Ectodermal cell (in vitro differentiated cells): ENCODE data around the gene FOXJ3.

ENCODE experiments used
- H3K27ac ChIP-seq: 2 replicates; pipeline ENCODE4 v1.7.0; 2013; ENCODE audit warnings: mild to moderate bottlenecking, low read depth, low read length; ENCODE audit not compliant: insufficient read depth, poor library complexity, severe bottlenecking
- H3K27me3 ChIP-seq: 2 replicates; pipeline ENCODE4 v1.7.0; 2013; ENCODE audit warnings: mild to moderate bottlenecking, low read length; ENCODE audit not compliant: insufficient read depth, control insufficient read depth, poor library complexity, severe bottlenecking
- H3K36me3 ChIP-seq: one replicate; pipeline ENCODE4 v1.7.0; 2013; ENCODE audit warnings: low read length; ENCODE audit not compliant: control insufficient read depth, insufficient read depth
- H3K4me1 ChIP-seq: one replicate; pipeline ENCODE4 v1.7.0; 2013; ENCODE audit warnings: low read length; ENCODE audit not compliant: control insufficient read depth, insufficient read depth
- H3K4me3 ChIP-seq: 2 replicates; pipeline ENCODE4 v1.7.0; 2013; ENCODE audit warnings: low read depth, low read length, control low read depth; ENCODE audit not compliant: insufficient read depth
- H3K9me3 ChIP-seq: 2 replicates; pipeline ENCODE4 v1.7.0; 2013; ENCODE audit warnings: mild to moderate bottlenecking, low read length, moderate library complexity; ENCODE audit not compliant: control insufficient read depth
- WGBS, 2 experiments: methylation state at CpG; one replicate each; pipeline ENCODE4 v1.1.7; 2013; ENCODE audit warnings: missing lambda C conversion rate in 2 of 2; 5-methylcytosine and 5-hydroxymethylcytosine counted together

FOXJ3 gene

DNA sequence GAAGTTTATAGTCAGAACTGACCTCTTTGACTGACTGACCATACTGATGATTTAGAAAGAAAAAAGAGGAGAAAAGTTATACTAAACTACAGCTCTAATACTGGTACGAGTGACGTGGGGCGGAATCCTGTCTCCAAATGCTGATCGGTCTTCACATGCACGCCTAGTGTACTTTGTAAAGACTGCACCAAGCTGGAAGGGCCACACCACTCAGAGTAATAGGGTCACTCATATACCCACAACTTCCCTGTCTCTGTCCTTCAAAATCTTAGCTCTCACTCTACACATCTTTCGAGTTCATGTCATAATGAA lies 151.1 kb downstream of the FOXJ3 start:
- Histone ChIP-seq H3K4me3 (no peak overlapping the region), H3K27me3 (no peaks in the 10 kb centered on the region), H3K27ac (no peak overlapping the region), H3K4me1 (no peaks in the 10 kb centered on the region), H3K9me3 (no peaks in the 10 kb centered on the region), H3K36me3 (peaks cover 11% of the 10 kb centered on the region)
- 91 to 98% methylated on average over 5 of the region's 6 CpGs for whole genome bisulfite sequencing, 2 experiments

DNA sequence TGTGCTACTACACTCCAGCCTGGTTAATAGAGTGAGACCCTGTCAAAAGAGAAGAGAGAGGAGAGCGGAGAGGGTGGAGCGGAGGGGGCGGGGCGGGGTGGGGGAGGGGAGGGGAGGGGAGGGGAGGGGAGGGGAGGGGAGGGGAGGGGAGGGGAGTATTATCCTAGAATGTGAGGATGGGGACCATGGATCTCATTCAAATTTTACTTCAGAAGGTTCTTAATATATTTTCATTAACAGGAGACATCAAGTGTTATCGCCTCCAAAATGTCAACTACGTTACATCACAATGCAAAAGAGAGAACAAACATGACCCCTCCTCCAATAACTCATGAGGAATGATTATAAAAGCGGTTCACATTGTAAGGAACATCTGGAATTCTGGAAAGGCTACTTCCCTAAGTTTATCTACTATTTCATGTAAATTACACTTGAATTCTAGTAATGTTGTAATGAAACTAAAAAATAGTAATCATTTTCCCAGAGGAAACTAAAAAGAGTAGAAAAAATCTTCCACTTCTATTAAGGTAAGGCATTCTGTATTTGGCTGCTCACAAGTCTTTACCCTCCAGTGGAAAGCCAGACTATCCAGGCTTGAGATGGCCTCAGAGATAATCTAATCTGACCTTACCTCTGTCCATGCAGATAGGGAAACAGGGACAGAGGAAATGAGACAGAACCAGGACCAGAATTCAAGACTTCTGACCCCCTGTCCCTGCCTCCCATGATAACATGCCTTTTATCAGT lies 151.7 kb downstream of the FOXJ3 start:
- H3K27me3 ChIP-seq = no peaks in the 10 kb centered on the region
- H3K27ac ChIP-seq = no peak overlapping the region
- peaks cover 11% of the 10 kb centered on the region for H3K36me3 ChIP-seq
- no peak overlapping the region for H3K4me3 ChIP-seq
- H3K4me1 ChIP-seq = no peaks in the 10 kb centered on the region
- 86 to 87% methylated on average over 2 to 3 of the region's 7 CpGs for WGBS, 2 experiments
- no peaks in the 10 kb centered on the region for H3K9me3 ChIP-seq

DNA sequence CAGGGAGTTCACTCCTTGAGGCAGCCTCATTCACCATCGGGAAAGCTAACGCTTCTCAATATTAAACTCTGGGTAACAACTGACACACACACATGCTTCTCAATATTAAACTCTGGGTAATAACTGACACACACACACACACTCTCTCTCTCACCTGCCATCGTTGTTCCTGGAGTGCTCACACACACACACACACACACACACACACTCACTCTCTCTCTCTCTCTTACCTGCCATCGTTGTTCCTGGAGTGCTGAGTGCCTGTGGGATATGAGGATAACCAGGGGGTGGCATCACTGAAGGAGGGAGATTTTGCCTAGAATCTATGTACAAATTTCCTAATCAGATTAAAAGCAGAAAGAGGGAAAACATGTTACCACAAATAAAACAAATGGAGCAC lies 153.3 kb downstream of the FOXJ3 start:
- no peak overlapping the region for H3K27ac ChIP-seq
- H3K36me3 ChIP-seq = peaks cover 11% of the 10 kb centered on the region
- H3K27me3 ChIP-seq = no peaks in the 10 kb centered on the region
- H3K4me3 ChIP-seq = no peak overlapping the region
- WGBS, 2 experiments = 92 to 97% methylated on average over 3 of the region's 4 CpGs
- H3K9me3 ChIP-seq = no peaks in the 10 kb centered on the region
- H3K4me1 ChIP-seq = no peaks in the 10 kb centered on the region

DNA sequence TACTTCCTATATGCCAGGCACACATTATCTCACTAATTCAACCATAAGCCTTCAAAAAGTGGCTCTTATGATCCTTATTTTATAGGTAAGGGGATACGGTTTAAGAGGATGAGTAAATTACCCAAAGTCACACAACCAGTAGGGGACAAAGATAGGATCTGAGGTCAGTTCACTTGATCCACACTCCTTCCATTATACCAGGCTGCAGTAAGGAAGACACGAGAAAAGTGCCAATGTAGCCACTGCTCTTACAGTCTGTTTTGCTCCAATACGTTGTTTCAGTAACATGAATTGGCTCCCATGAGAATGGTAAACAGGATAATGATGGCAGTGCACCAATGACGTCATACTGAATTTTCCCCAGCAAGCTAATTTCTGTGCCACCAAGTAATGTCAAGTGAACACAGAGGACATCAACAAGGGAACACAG lies 155.1 kb downstream of the FOXJ3 start:
- peaks cover 11% of the 10 kb centered on the region for H3K36me3 ChIP-seq
- no peaks in the 10 kb centered on the region for H3K27me3 ChIP-seq
- H3K4me1 ChIP-seq = no peaks in the 10 kb centered on the region
- WGBS, 2 experiments = 91 to 93% methylated on average over 3 to 4 of the region's 4 CpGs
- no peaks in the 10 kb centered on the region for H3K9me3 ChIP-seq
- no peak overlapping the region for H3K4me3 ChIP-seq
- no peak overlapping the region for H3K27ac ChIP-seq

DNA sequence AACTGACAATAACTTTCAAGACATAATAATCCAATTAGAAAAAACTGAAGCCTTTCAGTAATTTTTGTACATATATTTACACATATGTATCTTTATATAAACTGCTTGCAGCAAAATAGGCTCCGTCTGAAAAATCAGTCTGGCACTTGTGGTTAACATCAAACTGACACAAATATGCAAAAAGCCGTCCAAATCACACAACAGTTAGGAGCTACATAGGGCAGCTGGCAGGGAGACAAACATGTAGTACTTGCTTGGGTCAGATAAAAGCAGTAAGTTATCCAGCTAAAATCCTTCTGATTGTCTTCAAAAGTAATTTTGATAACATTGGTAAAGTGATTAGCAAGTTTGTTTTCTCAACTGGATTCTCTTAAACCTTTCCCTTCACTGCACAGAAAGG lies 155.8 kb downstream of the FOXJ3 start:
- H3K36me3 ChIP-seq = peaks cover 11% of the 10 kb centered on the region
- no peaks in the 10 kb centered on the region for H3K9me3 ChIP-seq
- no peak overlapping the region for H3K4me3 ChIP-seq
- WGBS, 2 experiments = 94% methylated on average over 2 of the region's 2 CpGs
- no peaks in the 10 kb centered on the region for H3K27me3 ChIP-seq
- no peak overlapping the region for H3K27ac ChIP-seq
- no peaks in the 10 kb centered on the region for H3K4me1 ChIP-seq

DNA sequence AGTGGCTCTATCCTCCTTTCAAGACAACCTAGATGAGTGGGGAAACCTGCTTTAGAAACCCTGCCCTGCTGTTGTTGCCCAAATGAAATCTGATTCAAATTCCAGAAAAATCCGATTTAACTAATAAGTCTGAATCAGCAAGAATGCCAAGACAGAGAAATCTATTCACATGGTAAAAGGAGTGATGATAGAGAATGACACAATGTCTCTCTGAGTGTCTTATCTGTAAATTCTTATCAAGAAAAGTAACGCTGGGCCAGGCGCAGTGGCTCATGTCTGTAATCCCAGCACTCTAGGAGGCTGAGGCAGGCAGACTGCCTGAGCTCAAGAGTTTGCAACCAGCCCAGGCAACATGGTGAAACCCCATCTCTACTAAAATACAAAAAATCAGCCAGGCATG lies 156.8 kb downstream of the FOXJ3 start:
- Histone ChIP-seq H3K27ac (no peak overlapping the region), H3K4me3 (no peak overlapping the region)
- WGBS, 2 experiments = 93 to 94% methylated on average over 3 of the region's 3 CpGs

DNA sequence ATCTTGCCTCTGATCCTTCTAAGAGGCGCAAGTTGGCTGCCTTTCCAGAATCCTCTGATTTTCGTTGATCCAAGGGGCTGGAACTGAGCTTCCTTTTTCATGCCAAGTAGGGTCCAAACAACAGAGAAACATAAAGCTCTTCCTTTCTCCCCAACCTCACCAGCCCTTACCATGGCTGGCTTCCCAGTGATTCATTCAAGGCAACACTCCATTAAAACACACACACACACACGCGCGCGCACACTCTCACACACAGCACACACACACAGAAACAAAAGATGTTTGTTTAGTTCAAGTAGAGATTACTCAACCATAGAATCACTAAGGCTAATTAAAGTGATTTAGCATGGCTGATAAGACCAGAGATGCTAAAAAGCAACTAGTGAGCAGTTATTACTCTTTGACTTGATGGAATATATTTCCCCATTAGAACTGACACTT lies 157.5 kb downstream of the FOXJ3 start:
- 76 to 96% methylated on average over 3 to 6 of the region's 6 CpGs for whole genome bisulfite sequencing, 2 experiments
- no peaks in the 10 kb centered on the region for H3K27me3 ChIP-seq
- no peak overlapping the region for H3K27ac ChIP-seq

More for the DNA sequence above, 156.8 kb downstream of the FOXJ3 start:
- no peaks in the 10 kb centered on the region for H3K4me1 ChIP-seq
- H3K27me3 ChIP-seq = no peaks in the 10 kb centered on the region
- peaks cover 11% of the 10 kb centered on the region for H3K36me3 ChIP-seq
- H3K9me3 ChIP-seq = no peaks in the 10 kb centered on the region

DNA sequence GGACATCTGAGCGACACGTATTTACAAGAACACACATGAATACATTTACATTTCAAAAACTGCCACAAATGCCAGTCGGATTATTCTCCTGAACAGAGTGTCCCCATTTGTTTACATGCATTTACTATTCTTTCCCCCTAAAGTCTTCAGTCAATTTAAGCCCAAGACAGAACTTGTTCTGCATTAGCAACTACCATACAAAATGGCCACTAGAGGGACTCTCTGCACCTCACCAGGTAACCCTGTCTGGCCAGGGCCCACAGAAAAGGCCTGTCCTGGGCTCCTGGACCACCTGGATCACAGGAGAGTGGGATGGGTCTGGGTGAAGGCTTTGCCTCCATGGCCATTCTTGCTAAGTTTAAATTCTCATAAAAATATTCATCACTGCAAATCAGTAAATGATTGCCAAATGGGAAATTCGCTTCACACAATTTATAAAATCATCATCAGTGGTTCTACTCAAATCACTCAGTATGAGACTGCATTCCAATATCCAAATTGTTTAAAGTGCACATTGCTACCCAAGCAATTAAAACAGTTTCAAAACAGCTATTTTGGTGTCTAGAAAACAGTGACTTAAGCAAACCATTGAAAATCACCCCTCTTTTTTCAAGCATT lies 158.0 kb downstream of the FOXJ3 start:
- Histone ChIP-seq H3K4me1 (no peaks in the 10 kb centered on the region), H3K36me3 (peaks cover 11% of the 10 kb centered on the region), H3K27me3 (no peaks in the 10 kb centered on the region), H3K9me3 (no peaks in the 10 kb centered on the region), H3K4me3 (no peak overlapping the region), H3K27ac (no peak overlapping the region)
- WGBS, 2 experiments = 82 to 84% methylated on average over 4 of the region's 4 CpGs

More for the DNA sequence above, 157.5 kb downstream of the FOXJ3 start:
- no peaks in the 10 kb centered on the region for H3K4me1 ChIP-seq
- no peak overlapping the region for H3K4me3 ChIP-seq
- H3K9me3 ChIP-seq = no peaks in the 10 kb centered on the region
- peaks cover 11% of the 10 kb centered on the region for H3K36me3 ChIP-seq

DNA sequence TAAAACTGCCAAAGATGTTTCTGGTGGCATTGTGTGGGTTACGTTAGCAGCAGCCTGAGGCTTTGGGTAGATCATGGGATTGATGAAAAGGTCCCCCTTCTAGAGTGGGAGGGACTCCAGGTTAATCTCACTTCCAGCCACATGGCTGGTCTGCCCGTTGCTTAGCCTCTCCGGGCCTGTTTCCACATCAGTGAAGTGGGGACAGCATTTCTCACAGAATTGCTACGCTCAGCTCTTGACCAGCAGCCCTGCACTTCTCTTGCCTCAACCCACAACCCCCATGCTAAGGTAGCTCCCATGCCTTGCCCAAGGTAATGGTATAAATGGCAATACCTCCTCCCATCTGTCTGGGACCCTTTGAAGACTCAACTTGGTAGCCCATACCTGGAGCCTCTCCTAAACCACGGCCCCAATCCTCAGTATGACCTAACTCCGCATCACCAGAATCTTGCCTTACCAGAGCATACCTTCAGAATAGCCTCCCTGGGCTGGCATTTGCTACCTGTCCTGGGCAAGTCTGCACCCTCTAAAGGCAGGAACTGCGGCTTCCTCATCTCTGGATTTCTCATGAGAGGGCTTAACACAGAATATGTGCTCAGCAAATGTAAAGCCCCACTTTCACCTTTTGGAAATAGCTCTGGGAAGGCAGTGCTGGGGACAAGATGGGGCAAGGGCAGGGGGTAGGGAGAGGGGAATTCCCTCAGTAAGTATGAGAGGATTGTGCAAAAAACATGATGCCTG lies 159.6 kb downstream of the FOXJ3 start:
- Histone ChIP-seq H3K4me3 (no peak overlapping the region), H3K36me3 (peaks cover 11% of the 10 kb centered on the region), H3K27ac (no peak overlapping the region), H3K27me3 (no peaks in the 10 kb centered on the region), H3K4me1 (no peaks in the 10 kb centered on the region), H3K9me3 (no peaks in the 10 kb centered on the region)
- 94 to 96% methylated on average over 7 of the region's 7 CpGs for WGBS, 2 experiments

DNA sequence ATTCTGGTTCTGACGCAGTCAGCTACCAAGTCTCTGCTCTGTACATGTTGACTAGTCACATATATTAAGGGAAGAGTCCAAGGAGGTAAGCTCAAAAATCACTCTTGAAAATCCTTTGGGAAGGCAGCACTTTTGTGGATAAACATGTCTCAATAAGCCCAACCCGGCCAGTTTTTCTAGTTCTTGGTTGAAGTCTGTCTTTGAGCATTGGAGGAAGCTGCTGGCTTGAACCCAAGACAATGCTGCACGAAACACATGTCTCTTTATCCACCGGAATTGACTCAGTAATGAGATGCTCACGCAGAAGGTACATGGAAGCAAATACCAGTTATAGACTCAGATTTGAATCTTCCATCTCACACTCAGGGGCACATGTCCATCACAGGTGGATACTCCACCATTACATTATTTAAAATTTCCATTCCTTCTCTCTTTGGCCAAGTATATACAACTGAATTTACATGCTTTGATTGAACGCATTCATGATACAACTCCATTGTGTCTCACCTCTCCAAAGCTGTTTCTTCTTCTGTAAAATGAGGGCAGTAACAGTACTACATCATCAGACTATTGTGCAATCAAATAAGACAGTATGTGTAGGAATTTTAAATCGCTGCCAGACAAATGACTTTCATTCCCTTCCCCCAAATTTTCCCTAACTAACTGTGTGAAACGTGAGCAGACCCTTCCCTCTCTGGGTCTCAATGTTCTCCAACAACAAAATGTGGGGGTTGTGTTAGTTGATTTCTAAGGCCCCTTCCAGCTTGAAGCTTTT lies 160.9 kb downstream of the FOXJ3 start:
- Histone ChIP-seq H3K27ac (no peak overlapping the region), H3K4me3 (no peak overlapping the region), H3K27me3 (no peaks in the 10 kb centered on the region), H3K9me3 (no peaks in the 10 kb centered on the region), H3K36me3 (no peaks in the 10 kb centered on the region), H3K4me1 (no peaks in the 10 kb centered on the region)
- 93 to 94% methylated on average over 6 to 7 of the region's 8 CpGs for WGBS, 2 experiments
